Muscle of back (tissue), 11 donors: ENCODE measurements around the gene IL16. TPM values are rescaled to one million over a fixed set of nuclear protein-coding genes. Genes with fewer than 3 reads are reported as not detected.
"Not testable (repeated sequence)": the region's sequence is repeated elsewhere in the genome, so short reads cannot be mapped to it uniquely, and the experiment has no call there.

Experiments used
- DNase-seq, 3 donors: peaks; one replicate each; pipeline versions ENCODE4 v3.0.0 to v3.0.0-alpha.2; 2013
- polyA plus RNA-seq, 10 donors: library from polyadenylated mRNA; unstranded; fragments of 120-200 nt; gene quantifications; one replicate each; pipeline ENCODE4 v1.2.1, GENCODE V29; 2013; ENCODE audit not compliant: insufficient read length in 10 of 10

IL16 gene
- polyA plus RNA-seq, 10 donors, result 5.8 to 15.2 (median 8.1) TPM

DNA sequence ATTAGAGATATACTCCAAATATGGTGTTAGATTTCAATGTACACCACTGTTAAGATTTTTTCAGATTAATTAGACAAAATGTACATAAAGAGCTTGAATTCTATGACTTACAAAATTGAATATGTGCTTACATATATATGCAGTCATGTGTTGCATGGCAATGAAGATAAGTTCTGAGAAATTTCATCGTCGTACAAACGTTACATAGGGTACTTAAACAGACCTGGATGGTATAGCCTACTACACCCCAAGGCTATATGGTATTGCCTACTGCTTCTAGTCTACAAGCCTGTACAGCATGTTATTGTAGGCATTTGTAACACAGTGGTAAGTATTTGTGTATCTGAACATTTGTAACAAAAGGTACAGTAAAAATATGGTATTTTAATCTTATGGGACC lies 9.3 kb downstream of the IL16 start:
- DNase-seq, result no peak

DNA sequence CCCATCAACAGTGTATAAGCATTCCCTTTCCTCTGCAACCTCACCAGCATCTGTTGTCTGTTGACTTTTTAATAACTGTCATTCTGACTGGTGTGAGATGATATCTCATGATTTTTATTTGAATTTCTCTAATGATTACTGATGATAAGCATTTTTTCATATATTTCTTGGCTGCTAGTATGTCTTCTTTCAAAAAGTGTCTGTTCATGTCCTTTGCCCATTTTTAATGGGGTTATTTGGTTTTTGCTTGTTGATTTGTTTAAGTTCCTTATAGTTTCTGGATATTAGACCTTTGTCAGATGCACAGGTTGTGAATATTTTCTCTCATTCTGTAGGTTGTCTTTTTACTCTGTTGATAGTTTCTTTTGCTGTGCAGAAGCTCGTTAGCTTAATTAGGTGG lies 11.3 kb downstream of the IL16 start:
- not testable (repeated sequence) for DNase-seq

DNA sequence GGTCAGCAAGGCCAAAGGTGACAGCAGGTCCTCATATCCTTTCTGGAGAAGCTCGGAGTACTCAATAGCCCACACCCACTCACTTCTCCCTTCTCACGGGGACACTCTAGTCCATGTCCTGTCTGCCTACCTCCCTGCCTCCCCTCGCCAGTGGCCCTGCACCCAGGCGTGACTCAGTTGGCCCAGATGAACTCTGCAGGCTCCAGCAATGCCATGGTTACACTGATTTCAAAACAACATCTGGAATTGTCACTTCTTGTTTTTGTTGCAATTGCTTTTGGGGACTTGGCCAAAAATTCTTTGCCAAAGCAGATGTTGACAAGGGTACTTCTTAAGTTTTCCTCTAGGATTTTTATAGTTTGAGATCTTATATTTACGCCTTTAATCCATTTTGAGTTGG lies 13.0 kb downstream of the IL16 start:
- no peak for DNase-seq

DNA sequence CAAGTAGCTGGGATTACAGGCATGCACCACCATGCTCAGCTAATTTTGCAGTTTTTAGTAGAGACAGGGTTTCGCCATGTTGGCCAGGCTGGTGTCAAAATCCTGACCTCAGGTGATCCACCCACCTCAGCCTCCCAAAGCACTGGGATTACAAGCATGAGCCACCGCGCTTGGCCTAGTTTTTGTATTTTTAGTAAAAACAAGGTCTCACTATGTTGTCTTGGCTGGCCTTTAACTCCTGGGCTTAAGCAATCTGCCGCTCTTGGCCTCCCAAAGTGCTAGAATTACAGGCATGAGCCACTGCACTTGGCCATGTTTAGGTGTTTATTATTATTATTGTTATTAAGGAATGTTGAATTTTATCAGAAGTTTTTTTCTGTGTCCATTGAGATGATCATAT lies 14.7 kb downstream of the IL16 start:
- no peak for DNase-seq

DNA sequence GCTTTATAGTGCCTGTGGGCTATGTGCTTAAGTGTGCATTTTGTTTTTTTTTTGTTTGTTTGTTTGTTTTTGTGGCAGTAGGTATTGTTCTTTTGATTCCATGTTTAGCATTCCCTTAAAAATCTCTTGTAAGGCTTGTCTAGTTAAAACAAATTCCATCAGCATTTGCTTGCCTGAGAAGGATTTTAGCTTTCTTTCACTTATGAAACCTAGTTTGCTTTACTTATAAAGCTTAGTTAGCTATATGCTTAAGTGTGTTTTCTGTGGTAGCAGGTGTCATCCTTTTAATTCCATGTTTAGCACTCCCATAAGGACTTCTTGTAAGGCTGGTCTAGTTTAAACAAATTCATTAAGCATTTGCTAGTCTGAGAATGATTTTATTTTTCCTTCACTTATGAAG lies 17.3 kb downstream of the IL16 start:
- no peak for DNase-seq

DNA sequence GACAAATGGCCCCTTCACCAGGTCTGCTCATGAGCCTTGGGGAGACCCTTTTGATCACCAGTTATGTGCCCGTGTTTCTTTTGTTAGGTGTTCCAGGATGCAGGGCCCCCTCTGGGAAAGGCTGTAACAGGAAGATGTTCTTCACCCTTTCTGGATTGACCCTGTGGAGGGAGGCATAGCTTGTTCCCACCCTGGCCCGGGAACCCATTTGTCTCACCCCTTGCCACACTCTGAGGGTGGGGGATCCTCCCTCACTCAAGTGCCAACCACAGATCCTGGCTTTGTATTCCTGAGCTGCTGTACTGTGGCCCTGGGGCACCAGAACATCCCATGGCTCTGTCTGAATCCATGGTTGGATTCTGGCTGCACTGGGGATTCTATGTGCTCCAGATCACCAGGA lies 18.9 kb downstream of the IL16 start:
- DNase-seq, result no peak

DNA sequence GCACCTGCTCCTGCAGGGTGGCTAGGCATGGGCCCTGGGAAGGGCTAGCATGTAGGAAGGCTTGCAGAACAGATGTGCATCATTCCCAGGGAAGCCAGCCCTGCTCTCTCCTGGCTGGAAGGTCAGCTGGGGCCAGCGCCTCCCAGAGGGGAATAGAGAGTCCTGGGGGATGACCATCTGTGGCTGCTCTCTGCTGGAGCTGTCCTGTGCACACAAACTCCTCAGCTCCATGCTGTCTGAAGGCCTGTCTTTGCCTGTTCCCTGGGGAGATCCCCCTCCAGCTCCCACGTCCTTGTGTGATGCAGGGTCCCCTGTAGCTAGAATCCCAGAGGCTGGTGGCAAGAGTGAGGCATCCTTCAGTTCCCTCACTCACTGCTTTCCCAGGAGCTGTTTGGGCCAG lies 19.3 kb downstream of the IL16 start:
- DNase-seq, result no peak

DNA sequence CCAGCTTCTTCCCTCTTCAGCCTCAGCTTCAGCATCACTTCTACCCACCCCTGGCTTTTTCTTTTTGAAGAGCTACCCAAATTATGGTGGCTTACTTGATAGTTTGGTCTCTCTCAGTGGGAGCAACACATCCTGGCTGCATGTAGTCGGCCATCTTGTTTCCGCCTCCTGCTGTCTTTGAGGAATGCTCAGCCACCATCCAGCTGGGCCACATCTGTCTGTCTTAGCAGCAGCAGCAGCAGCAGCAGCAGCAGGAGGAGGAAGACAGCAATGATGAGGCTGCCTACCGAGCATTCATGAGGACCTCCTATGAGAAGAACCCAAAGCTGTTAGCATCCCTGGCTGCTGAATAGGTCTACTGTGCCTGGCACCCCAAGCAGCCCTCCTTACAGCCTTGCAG lies 19.7 kb downstream of the IL16 start:
- DNase-seq, result no peak

DNA sequence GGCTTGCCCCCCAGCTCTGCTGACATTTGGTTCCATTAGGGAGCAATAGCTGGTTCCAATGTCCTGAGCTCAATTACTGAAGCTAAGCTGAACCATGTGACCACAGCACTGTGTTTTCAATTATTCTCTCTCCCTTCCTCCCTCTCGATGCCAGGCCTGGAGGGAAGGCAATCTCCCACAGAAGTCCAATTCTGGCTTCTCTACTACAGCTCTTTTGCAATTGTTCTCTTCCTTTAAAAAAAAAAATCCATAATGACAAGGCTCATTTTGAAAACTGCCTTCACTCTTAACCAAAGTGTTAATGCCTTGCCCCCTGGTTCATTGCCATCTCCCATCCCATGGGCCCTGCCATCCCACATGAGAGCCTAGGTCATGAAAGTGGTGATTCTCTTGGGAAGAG lies 24.8 kb downstream of the IL16 start:
- DNase-seq, result no peak

DNA sequence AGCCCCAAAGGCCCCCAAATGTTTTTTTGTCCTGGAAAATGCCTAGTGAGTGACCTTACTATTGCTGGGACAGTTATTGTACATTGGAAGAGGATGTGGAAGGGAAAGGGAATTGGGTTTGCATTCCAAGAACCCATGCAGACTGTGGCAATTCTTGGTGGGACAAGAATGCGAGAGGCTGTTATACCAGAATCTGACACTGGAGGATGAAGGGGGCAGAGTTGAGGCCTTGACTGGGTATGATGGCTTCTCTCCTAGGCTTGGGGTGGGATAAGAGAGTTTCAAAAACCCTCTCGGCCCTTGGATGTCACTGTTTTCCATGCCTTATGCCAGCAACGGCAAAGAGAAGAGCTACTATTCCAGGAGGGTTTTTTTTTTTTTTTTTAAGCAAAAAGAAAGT lies 25.3 kb downstream of the IL16 start:
- DNase-seq, result no peak

DNA sequence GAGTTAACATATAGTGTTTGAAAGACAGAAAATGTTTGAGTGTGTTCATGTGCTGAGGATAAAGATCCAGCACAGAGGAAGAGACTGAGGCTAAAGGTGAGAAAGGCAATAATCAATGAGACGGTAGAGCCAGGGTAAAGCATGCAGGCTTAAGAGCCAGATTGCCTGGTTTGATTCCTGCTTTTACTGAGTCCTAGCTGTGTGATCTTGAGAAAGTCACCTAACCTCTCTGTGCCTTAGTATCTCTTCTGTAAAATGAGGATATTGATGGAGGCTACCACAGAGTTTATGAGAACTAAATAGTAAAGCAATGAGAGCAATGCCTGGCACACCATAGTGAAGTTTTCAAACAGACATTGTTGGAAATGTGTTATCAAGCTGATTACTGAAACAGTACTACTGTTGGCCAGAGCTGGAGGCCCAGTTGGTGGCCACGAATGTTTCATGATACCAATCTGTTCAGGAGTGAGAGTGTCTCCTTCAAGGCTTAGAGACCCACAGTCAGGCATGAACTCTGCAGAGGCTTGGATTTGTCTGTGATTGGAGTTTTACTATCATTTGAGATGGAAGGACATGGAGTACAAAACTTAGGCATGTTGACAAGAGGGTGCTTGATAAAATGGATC lies 26.8 kb downstream of the IL16 start:
- DNase-seq, result no peak

DNA sequence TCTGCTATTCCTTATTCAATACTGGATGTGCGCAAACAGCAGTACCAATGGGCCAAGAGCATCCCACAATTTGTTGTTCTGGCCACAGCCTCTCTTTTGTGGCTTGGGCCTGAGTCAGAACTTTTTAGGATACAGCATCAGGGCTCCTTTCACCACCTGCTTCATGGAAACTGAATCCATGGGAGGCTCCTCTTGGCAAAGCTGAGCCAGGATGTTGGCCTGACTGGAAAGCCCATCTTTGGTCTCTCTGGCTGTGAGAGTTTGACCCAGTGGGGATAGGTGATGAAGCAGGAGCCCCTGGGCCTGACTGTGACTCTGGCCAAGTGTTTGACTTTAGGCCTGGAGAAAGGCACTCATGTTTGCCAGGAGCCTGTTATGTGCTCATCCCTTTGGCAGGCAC lies 27.6 kb downstream of the IL16 start:
- DNase-seq, result no peak

DNA sequence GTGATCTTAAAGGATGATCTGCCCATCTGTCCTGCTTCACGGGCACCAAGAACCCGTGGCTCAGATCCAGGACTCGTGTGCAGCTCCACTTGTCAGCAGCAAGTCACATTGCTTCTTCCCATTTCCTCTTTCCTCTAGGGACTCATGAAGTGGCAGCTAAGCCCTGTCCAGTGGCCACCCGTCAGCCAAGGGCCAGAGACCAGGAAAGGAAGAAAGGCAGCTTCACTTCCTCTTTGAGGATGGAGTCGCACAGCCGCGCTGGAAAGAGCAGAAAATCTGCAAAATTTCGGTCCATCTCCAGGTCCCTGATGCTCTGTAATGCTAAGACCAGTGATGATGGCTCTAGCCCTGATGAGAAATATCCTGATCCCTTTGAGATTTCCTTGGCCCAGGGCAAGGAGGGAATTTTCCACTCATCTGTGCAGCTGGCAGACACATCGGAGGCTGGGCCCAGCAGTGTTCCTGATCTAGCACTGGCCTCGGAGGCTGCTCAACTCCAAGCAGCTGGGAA lies 28.5 kb downstream of the IL16 start:
- peak in 2 of 3 donors; percentile 17 to 62 for DNase-seq

DNA sequence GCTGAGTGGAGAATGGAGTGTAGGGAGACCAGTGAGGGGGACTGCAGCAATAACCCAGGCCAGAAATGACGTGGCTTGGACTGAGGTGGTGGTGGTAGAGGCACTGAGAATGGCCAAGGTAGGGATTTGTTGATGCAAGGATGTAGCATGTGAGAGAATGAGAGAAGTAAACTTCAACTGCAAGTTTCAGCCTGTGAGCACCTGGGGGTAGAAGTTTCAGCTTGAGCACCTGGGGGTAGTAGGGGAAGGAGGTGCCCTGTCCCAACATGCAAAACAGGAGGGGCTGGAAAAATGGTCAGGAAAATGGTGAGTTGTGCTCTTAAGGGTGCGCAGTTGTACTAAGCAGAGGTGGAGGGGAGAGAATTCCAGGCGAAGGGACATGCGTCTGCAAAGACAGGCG lies 31.0 kb downstream of the IL16 start:
- DNase-seq, result no peak

DNA sequence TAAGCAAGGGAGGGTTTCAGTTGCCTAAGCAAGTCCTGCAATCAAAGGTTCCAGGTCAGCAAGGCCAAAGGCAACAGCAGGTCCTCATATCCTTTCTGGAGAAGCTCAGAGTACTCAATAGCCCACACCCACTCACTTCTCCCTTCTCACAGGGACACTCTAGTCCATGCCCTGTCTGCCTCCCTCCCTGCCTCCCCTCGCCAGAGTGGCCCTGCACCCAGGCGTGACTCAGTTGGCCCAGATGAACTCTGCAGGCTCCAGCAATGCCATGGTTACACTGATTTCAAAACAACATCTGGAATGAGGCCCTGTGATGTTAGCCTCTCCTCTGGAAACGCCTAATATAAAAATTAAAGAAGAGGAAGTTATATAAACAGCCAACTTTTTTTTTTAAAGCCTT lies 32.9 kb downstream of the IL16 start:
- DNase-seq, result no peak

DNA sequence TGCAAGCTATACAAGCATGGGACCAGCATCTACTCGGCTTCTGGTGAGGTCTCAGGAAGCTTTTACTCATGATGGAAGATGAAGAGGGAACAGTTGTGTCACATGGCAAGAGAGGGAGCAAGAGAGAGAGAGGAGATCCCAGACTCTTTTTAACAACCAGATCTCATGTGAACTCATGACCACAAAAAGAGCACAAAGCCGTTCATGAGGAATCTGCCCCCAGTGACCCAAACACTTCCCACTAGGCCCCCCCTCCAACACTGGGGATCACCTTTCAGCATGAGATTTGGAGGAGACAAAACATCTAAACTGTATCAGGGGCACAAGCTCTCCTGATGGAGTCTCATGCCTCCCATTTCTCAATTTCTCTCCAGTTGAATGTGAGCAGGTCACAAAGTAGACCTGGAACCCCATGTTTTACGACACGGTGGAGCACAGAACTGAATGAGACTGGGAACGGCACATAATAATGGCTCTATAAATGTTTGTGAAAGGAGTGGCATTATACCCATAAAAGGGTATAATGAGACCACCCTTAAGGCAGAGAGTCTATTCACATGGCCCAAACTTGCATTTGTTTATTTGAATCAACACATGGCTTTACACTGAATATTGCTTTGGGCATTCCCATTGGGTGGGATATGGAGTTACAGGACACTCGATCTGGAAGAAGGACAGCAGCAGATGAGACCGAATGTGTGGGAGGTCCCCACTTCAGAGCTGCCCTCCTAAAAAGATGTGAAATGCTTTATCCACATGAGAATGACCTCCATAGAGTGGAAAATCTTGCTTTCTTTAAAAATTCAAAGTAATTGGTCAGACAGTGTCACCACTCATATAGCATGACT lies 38.8 kb downstream of the IL16 start:
- DNase-seq, result no peak

DNA sequence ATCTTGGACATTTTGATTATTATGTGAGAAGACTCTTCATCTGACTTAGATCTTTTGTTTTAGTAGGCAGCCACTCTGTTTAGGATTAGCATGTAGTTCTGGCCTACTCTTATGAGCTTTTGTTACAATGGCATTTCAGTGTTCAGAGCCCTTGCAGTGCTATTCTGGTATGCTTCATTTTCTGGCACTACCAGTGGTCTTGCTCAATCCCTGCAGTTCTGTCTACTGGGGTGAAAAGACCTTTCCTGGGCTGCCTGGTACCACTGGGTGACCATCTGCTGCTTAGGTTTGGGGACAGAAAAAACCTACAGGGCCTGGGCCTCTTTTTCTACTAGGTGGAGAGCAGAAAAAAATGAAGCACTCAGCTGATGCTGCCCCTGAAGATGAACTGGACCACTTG lies 42.5 kb downstream of the IL16 start:
- DNase-seq, result no peak

DNA sequence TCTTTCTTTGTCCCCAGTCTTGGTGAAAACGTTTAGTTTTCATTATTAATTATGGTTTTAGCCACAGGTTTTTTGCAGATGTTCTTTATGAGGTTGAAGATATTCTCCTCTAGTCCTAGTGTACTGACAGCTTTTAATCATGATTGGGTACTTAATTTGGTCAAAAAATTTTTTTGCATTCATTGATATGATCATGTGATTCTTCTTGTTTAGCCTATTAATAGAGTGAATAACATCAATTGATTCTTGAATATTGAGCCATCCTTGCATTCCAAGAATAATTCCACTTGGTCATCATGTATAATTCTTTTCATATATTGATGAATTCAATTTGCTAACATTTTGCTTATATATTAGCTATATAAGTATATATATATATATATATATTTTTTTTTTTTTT lies 46.1 kb downstream of the IL16 start:
- DNase-seq, result no peak

DNA sequence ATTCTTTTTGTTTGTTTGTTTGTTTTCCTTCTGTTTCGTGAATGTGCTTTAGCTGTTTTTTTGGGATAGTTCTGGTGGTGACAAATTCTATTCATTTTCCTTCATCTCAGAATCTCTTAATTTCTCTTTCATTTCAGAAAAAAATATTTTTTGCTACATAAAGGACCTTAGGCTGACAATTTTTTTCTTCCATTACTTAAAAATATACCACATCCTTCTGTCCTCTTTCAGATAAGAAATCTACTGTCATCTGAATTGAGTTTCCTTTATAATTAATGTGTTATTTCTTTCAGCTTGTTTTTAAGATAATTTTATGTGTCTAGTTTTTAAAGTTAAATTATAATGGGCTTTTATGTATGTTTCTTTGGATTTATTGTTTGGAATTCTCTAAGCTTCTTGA lies 47.6 kb downstream of the IL16 start:
- DNase-seq, result no peak

DNA sequence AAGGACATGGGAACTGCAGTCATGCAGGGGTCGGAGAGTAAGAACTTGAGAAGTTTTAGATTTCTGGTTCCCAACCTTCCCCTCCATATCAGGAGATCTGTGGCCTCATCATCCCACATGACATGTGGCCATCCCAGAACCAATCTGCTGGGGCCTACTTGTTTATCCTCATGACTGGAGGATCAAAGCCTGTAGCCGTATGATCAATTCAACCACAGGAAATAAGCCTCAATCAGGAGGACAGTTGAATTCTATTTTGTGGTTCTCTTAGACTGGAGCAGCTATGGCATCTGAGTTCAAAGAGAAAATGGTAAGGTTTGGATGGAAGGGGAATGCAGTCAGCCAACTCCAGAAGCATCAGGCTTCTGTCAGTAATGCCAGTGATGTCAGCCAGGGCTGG lies 57.2 kb downstream of the IL16 start:
- DNase-seq, result no peak

DNA sequence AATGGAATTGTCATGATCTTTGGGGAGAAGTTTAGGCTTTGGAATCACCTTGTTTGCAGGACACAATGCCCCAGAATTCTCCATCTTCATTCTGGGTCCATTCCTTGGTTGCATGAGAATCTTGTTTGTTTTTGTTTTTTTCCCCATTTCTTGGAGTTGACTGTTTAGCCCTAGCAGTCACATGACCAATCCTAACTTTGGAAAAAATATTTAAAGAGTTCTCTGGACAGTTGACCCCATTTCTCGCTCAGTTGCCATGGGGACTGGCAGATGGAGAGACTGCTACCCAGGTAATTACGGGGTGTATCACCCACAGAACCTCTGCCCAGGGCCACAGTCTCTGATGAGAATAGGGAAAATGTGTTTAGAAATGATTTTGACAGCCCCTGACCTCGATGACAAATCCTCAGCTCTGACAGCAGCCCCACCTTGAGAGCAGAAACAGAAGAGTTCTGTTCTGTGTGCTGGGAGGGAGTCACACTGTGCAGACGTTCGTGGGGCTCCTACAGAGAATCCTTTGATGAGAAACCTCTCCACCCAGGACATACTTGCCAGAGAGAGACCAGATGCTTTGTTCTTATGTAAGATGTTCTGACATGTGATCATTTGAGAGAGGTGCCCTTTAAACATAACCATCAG lies 57.7 kb downstream of the IL16 start:
- no peak for DNase-seq

DNA sequence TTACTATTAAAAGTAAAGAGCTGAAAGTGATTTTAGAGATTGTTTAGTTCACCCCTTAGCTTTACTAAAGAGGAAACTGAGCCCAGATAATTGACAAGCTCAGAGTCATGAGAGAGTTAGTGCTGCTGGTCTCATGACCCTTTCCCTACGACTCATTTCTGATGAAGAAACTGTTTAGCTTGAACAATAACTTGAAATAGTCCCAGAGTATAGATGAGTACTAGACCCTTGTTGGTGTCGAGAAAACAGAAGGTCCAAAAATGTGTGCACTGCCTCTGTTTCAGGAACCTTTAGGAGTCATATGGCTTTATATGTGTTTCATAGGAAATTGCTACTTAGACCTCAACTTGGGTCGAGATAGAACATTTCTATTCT lies 58.2 kb downstream of the IL16 start:
- no peak for DNase-seq

DNA sequence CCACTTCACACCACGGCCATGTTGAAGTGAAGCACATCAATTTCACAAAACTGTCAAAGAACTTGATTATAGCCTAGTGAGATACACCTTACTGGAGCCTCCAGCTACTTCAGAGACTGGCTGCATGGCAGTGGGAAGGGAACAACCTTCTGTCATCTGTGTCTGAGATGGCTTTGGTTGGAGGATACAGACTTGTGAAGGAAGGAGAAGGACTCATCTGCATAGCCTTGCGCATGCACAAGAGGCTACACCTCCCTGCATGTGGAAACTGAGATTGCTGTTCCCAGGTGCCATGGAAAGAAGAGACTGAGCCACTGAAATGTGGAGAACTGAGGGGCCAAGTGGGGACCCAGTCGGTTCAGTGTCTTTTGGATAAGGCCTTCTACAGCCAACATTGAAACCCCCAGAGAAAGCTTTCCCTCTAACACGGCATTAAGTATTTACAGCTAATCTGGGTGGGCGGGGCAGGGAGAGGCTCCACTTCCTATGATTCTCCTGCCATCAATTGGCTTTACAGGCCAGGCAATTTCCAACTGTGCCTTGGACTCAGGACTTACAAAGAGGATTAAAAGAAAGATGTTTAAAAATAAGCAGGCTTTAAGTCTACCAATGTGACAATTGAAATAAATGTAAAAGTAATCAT lies 58.8 kb downstream of the IL16 start:
- no peak for DNase-seq
